ENCODE data around the gene OR51E1.

GRCh38 chr11:4645974-4646373 is 2.2 kb downstream of the OR51E1 start:
- no peak for TF ChIP-seq CTCF (IDR thresholded peaks at IDR 0.05; ENCODE audit: borderline replicate concordance, extremely low read depth, low read length, poor library complexity, severe bottlenecking)
- TF ChIP-seq EZH2 (IDR thresholded peaks at IDR 0.05; ENCODE audit: borderline replicate concordance, low read depth, low read length, severe bottlenecking): no peak

Measured in DND-41 (cell line).